GM12864 (cell line): ENCODE data around the gene KIAA0586.
"Not testable (repeated sequence)": the region's sequence is repeated elsewhere in the genome, so short reads cannot be mapped to it uniquely, and the experiment has no call there.

ENCODE experiments used
- DNase-seq: peaks from one replicate; pipeline ENCODE4 v3.0.0-alpha.2; 2011; ENCODE audit warnings: low read depth
- H3K4me3 ChIP-seq: 2 replicates; pipeline ENCODE4 v1.5.1; 2011; ENCODE audit warnings: mild to moderate bottlenecking, low read depth, low read length, control low read depth
- CTCF ChIP-seq: IDR thresholded peaks from 2 replicates; pipeline ENCODE4 v1.5.1; 2011; ENCODE audit warnings: low read depth, mild to moderate bottlenecking, moderate library complexity, low read length, control low read depth, inconsistent platforms; ENCODE audit errors: missing control alignments

The KIAA0586 gene

GRCh38 chr14:58464652-58465051 is 37.1 kb downstream of the KIAA0586 start:
- TF ChIP-seq CTCF = no peak
- no peak overlapping the region for H3K4me3 ChIP-seq
- no peak for DNase-seq

GRCh38 chr14:58465421-58465820 is 37.9 kb downstream of the KIAA0586 start:
- TF ChIP-seq CTCF = no peak
- no peak overlapping the region for H3K4me3 ChIP-seq
- no peak for DNase-seq

GRCh38 chr14:58466459-58466858 is 38.9 kb downstream of the KIAA0586 start:
- no peak for TF ChIP-seq CTCF
- DNase-seq = no peak
- H3K4me3 ChIP-seq = no peak overlapping the region

GRCh38 chr14:58467575-58467974 is 40.1 kb downstream of the KIAA0586 start:
- no peak overlapping the region for H3K4me3 ChIP-seq
- no peak for DNase-seq
- no peak for TF ChIP-seq CTCF

GRCh38 chr14:58469309-58469708 is 41.8 kb downstream of the KIAA0586 start:
- no peak for TF ChIP-seq CTCF

GRCh38 chr14:58476320-58476719 is 48.8 kb downstream of the KIAA0586 start:
- no peak for TF ChIP-seq CTCF
- H3K4me3 ChIP-seq = no peak overlapping the region
- no peak for DNase-seq

More at GRCh38 chr14:58469309-58469708, 41.8 kb downstream of the KIAA0586 start:
- no peak overlapping the region for H3K4me3 ChIP-seq
- DNase-seq = no peak

- H3K4me3 ChIP-seq = no peak overlapping the region
- no peak for TF ChIP-seq CTCF
Measured at GRCh38 chr14:58477653-58478052, 50.1 kb downstream of the KIAA0586 start.

GRCh38 chr14:58478329-58478728 is 50.8 kb downstream of the KIAA0586 start:
- H3K4me3 ChIP-seq, DNase-seq: not testable (repeated sequence)

More at GRCh38 chr14:58477653-58478052, 50.1 kb downstream of the KIAA0586 start:
- DNase-seq = no peak
